Stimulated activated CD4-positive, alpha-beta T cell treated with anti-CD3 and anti-CD28 coated beads, TNF-alpha, amount 100 ng/mL, for 1 hour (primary cell): ENCODE data around the gene CROCC2.

Experiments used
- DNase-seq, 3 donors: peaks; one replicate each; pipeline ENCODE4 v3.0.0-alpha.2; 2020; ENCODE audit warnings: low read depth in 3 of 3, low spot score in 1 of 3

CROCC2 gene

DNA sequence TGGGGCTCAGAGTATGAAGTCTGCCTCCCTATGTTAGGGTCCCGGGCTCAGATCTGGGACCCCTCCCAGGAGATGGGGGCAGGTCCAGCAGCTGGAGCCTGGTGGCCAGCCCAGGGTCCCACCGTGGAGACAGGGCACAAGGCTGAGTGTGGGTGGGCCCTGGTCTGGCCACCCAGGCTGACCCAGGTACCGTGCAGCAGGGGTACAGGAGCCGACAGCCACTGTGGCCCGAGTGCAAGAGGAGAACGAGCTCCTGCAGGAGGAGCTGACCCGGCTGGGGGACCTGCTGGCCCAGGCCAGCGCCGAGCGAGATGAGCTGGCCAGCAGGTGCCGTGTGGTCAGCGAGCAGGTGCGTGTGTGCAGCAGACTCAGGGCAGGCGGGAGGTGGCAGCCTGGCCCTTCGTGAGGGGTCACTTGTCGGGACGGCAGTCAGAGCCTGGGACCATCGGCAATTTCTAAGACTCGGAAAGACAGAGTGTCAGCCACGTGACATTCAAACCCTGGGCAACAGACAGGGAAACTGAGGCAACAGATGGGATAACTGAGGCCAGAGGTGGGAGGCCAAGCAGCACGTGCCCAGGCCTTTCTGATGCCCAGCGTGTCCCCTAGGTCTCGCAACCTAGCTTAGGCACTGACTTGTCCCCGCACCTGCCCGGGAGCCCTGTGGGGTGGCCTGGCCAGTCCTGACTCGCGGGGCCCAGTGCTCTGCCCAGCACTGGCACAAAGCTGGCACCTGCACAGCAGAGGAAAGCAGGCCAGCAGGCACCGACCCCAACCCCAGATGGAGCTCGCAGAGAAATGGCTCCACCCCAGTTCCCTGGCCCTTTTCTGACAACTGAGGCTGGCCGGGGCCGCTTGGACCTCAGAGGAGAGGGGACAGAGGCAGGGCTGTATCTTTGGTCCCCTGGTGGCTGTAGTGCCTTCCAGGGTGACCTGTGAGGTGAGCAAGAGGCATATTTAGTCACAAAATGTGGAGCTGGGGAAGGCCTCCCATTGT lies 13.9 kb downstream of the CROCC2 start:
- no peak for DNase-seq

DNA sequence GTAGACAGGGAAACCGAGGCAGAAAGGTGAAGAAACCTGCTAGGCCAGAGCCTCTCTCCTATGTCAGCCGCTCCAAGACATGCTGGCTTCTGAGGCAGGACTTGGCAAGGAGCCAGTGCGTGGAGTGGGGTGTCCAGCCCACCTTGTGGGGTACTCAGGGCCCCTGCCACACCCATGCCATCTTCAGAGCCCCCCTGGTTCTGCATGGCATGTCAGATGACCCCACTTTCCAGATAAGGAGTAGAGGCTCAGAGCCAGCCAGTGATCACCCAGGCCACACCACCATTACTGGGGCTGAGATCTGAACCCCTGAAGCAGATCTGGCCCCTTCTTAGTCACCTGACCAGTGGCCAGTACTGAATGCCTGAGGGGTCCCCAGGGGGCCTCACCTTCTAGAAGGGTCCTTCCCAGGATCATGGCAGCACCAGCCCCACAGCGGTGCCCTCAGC lies 14.7 kb downstream of the CROCC2 start:
- DNase-seq, result no peak

- DNase-seq, result no peak
Measured at GRCh38 chr2:240921311-240921994, 15.3 kb downstream of the CROCC2 start.

GRCh38 chr2:240921995-240922244 lies 15.8 kb downstream of the CROCC2 start:
- DNase-seq, result no peak

DNA sequence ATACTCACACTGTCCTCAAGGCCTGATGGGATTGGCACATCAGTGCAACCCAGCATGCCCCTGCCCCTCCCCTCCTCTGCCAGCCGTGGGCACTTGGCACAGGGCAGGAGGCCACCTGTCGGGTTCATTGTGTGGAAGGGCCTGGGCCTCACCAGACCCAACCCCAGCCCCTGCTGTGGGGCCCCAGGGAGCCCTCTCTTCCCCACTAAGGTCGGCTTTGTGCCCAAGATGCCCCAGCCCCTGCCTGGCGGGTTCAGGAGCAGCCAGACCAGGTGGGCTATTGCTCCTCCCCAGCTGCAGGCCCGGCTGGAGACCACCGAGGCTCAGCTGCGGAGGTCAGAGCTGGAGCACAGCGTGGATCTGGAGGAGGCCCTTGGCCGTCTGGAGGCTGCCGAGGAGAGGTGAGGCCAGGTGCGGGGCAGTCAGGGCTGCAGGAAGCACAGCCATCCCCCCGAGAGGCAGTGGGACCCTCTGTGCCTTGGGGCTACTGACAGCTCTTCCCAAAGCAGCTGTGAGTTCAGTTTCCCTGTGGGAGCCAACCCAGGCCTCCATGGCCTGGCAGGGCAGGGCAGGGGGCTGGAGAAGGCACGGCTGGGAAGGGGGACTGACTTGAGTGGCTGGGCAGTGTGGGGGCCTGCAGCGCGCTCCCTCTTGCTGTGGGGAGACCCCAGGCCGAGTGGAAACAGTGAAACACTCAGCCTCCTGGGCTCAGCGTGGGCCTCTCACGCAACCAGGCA lies 16.3 kb downstream of the CROCC2 start:
- no peak for DNase-seq

GRCh38 chr2:240922982-240923537 lies 16.9 kb downstream of the CROCC2 start:
- no peak for DNase-seq

DNA sequence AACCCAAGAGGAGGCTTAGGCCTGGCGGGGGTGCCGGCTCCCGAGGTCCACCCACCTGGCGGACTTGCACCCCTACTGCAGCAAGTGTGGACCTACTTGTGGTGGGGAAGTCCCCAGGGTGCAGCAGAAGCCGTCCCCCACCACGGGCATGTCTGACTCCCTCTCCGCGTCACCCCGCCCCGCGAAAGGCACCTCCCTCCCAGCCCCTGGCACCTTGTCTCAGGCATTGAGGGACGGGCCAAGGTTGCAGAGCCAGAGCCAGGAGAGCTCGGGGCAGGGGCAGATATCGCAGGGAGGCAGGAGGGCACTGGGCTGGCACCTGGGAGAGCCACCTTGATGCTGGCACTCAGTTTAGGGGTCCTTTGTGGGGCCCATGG lies 19.0 kb downstream of the CROCC2 start:
- no peak for DNase-seq

- DNase-seq, result no peak
Measured at GRCh38 chr2:240925568-240926515, 19.7 kb downstream of the CROCC2 start.

GRCh38 chr2:240926516-240927389 lies 20.6 kb downstream of the CROCC2 start:
- no peak for DNase-seq

DNA sequence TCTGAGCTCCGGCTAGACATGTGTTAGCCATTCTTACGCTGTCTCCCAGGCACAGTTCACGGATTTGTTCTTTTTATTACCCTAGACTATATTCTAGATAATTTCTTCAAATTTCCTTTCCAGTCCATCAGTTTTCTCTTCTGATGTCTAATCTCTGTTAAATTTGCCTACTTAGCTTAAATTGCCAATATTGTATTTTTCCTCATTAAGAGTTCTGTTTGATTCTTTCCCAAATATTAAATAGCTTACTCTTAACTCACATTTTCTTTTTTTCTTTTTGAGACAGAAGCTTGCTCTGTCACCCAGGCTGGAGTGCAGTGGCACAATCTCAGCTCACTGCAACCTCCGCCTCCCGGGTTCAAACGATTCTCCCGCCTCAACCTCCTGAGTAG lies 21.2 kb downstream of the CROCC2 start:
- no peak for DNase-seq

DNA sequence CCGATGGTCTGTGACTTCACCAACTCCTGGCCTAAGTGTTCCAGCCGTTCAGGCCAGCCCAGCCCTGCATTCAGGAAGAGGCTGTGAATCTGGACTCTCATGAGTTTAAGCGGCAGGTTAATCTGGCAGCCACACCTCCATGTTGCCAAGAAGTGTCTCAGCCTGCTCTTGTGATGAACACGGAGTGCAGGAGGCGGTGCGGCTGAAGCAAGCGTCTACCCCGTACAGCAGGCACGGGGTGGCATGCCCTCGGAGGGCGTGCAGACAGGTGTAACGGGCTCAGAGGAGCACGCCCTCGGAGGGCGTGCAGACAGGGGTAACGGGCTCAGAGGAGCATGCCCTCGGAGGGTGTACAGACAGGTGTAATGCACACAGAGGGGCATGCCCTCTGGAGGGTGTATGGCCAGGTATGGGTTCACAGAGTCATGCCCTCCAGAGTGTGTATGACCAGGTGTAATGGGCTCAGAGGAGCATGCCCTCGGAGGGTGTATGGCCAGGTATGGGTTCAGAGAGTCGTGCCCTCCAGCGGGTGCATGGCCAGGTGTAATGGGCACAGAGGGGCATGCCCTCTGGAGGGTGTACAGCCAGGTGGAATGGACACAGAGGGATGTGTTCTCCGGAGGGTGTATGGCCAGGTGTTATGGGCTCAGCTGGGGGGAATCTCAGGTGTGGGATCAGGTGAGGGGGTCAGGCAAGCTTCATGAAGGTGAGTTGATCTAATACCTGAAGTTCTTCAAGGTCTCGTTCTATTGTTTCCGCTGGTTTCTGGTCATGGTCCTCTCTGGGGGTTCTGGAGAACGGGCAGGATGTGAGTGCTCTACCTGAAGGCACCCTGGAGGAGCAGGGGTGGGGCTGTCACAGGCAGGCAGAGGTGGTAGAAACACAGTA lies 22.6 kb downstream of the CROCC2 start:
- no peak for DNase-seq

DNA sequence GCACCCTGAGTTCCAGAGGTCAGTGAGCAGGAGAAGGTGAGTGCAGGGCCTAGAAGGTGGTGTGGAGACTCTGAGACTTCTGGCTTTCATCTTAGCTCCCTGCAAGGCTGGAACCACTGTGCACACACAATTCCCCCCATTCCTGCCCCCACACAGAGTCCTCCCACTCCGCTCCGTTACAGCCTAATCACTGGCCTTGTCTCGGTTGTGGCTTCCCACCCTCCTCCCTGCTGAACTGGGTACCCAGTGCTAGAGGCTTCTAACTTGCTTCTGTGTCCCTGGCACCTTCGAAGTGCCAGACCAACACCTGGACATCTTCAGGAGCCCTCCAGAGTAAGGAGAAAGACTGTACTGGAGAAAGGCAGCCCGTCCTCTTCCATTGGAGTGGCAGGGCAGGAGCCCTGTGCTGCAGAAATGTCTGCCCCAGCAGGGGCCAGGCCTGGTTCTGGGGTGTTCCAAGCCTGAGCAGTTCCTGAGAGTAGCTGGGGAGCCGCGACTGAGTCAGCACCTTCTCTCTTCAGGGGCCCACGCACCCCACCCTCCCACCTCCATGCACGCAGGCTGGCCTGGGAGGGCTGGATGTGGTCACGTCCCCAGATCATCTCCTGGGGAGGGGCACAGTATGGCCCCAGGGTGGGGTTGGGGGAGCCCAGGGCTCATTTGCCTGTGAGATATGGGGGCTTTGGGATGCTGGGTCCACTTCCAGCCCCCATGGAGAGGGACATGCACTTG lies 23.4 kb downstream of the CROCC2 start:
- no peak for DNase-seq

DNA sequence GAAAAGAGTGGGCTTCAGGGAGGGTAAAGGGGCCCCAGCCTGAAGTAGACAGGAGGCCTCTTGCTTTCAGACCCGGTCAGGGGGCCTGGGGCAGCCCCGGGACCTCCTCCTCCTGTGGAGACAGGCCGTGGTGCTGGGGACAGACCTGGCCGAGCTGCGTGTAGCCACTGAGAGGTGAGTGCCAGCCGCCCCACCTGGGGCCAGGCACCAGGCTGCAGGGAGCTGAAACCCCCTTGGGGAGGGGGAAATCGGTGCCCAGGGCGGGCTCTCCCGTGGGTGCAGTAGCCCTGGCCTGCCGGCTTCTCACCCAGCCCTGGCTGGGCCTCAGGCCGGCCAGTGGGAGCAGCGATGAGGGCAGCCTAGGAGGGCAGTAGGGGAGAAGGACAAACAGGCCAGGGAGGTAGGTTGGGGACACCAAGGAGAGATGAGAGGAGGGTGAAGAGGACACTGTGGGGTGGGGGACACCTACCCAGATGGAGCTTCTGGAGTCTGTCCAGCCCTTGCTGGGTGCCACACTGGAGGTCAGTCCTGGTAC lies 24.0 kb downstream of the CROCC2 start:
- DNase-seq, result no peak

GRCh38 chr2:240930631-240931318 lies 24.6 kb downstream of the CROCC2 start:
- DNase-seq, result no peak

DNA sequence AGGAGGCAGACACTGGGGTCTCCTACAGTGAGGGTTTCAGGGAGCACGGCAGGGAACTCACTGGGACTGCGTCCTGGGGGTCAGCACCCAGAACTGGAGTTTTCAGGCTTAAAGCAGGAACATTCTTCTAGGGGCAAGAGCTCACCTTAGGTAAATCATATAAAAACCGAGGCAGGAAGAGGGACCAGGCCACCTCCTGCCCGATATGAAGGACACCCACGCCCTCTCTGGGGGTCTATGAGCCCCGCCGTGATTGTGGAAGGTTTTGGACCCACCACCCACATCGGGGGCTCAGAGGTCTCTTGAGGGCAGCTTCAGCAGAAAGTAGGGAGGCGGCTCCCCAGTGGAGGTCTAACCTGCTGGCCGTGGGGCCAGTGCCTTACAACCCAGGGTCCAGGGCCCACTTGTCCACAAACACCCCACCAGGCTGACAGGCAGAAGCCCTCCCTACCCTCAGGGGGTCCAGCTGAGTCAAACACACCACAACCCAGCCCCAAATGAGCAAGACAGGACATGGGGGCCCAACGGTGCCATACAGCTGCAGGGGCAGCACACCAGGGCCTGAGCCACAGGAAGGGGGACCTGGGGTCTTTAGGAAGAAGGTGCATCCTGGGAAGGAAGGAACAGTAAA lies 25.3 kb downstream of the CROCC2 start:
- DNase-seq, result no peak

DNA sequence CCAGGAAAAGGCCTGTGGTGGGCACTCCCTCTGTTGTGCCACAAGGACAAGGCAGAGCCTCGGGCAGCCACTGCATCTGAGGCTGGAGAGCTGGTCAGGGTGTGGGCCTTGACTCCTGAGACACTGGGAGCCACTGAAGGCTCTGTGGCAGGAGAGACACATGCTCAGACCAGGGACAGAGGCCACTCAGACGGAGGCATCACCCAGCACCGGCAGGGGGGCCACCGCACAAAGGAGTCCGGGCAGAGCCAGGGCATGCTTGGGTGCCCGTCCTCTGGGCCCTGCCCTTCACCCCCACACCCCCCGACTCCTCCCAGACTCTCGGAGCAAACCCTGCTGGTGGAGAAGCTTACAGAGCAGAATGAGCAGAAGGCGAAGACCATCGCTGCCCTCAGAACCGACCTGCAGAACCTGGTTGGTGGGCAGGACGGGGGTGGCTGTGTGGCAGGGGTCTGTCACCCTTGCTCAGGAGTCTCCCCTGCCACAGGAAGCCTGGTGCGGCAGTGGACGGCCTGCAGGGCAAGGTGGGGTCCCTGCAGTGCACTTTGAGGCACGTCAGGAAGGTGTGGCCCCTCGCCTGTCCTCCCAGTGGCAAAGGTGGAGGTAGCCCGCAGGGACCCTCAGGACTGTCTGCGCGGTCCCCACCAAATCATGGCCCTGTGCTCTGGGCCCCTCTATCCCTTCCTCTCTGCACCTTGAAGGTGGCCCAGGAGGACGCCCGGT lies 26.0 kb downstream of the CROCC2 start:
- no peak for DNase-seq
